Measurements from ENCODE around the gene C4orf33.
"Not testable (repeated sequence)": the region's sequence is repeated elsewhere in the genome, so short reads cannot be mapped to it uniquely, and the experiment has no call there.

Gene C4orf33, protein sequence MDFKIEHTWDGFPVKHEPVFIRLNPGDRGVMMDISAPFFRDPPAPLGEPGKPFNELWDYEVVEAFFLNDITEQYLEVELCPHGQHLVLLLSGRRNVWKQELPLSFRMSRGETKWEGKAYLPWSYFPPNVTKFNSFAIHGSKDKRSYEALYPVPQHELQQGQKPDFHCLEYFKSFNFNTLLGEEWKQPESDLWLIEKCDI

DNA sequence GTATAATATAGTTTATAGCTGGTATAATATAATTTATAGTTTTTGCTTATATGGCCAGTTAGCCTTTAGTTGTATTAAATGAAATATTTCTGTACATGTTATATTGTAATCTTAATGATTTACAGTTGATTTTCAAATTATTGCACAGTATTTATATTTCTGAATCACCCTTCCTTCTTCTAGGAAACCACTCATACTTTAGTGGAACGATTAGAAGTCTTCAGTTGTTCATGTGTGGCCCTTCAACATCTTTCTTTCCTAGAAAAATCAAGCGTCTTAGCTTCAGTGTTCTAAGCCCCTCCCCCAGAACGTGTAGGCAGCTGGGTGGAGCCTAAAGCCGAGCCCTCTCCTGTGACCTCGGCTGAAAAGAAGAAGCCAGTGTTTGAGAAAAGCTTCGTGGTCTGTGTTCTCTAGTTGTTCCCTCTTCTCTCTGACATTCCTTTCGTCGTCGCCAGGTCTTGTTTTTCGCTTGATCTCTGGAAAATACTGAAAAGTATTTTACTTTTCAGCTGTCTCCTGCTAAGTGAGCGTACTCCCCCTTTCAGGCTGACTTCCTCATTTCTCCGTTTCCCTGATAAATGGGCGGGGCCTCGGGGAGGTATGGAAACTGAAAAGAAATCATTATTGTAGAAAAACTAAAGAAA is at the start of gene C4orf33:
C4orf33 (plus strand) TSS at position 342 of the 644 bp plus-strand sequence. CDS start 6,459 bp downstream, outside the sequence.
- peak; percentile 61 for DNase-seq (ENCODE audit: low spot score)

DNA sequence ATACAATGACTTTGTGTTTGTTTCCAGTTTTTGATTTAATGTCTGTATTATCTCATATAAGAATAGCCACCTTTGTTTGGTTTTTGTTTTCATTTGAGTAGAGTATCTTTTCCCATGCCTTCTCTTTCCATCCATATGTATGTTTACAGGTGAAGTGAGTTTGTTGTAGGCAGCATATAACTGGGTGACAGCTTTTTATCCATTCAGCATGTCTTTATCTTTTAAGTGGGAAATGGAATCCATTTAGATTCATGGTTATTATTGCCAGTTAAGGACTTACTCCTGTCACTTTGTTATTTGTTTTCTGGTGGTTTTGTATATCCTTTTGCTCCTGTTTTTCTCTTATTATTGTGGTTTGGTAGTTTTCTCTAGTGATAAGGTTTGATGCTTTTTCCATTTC is 36.9 kb upstream of the C4orf33 start:
- DNase-seq (ENCODE audit: low spot score), result no peak

DNA sequence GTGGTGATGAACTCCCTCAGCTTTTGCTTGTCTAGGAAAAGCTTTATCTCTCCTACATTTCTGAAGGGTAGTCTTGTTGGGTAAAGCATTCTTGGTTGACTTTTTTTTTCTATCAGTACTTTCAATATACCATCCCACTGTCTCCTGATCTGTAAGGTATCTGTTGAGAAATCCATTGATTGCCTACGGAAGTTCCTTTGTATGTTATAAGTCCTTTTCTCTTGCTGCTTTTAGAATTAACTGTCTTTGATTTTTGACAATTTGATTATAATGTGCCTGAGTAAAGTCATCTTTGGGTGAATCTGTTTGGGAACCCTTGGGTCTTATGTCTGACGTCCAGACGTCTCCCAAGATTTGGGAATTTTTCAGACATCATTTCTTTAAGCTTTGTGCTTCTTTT is 33.4 kb upstream of the C4orf33 start:
- DNase-seq (ENCODE audit: low spot score), result no peak

DNA sequence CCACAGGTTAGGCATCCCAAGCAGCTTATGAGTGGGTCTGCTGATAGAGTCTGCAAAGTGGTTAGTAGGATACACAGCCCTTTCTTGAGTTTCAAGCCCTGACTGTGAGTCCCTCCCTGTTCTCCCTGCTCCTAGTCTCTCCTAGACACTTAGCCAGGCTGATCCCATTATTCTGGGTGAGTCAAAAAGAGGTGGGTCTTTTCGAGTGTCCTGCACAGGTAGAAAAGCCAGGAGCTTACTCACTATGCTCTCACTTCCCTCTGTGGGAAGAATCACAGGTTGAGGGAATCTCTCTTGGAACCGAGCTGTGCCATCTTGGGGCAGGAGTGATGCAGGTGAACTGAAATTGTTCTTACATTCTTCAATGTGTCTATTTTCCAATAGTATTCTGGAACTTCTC is 32.3 kb upstream of the C4orf33 start:
- no peak for DNase-seq (ENCODE audit: low spot score)

DNA sequence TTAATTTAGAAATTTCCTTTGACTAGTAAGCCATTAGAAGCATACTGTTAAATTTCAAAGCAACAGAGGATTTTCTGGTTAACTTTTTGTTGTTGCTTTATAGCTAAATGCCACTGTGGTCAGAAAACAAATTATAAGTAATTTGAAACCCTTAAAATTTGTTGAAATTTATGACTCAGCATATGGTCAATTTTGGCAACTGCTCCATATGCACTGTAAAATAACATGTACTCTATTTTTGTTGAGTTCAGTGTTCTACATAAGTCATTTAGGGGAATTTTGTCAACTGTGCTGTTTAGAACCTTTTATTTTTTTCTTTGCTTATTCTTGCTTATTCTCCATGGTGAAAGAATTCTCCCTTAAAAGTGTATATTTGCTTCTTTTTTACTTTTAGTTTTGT is 31.2 kb upstream of the C4orf33 start:
- no peak for DNase-seq (ENCODE audit: low spot score)

DNA sequence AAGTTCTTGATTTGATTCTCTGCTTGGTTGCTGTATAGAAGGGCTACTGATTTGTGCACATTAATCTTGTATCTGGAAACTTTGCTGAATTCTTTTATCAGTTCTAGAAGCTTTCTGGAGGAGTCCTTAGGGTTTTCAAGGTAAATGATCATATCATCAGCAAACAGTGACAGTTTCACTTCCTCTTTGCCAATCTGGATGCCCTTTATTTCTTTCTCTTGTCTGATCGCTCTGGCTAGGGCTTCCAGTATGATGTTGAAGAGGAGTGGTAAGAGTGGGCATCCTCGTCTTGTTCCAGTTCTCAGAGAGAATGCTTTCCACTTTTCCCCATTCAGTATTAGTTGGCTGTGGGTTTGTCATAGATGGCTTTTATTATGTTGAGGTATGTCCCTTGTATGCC is 26.4 kb upstream of the C4orf33 start:
- not testable (repeated sequence) for DNase-seq (ENCODE audit: low spot score)

DNA sequence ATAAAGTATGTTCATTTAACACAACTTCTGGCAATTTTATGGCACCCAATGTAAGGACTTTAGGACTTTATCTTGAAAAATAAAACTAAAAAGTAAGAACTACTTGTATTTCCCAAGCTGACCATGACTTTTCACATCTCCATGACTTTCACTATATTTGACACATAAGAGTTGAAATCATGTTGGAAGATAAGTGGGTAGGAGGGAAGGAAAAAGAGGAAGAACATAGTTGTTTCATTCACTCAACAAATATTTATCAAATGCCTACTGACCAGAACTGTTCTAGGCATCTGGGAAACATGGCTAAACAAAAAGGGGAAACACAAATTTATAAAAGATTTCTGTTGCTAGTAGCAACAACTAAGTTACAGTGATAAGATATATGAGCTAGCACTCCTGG is 18.6 kb upstream of the C4orf33 start:
- DNase-seq (ENCODE audit: low spot score), result no peak

DNA sequence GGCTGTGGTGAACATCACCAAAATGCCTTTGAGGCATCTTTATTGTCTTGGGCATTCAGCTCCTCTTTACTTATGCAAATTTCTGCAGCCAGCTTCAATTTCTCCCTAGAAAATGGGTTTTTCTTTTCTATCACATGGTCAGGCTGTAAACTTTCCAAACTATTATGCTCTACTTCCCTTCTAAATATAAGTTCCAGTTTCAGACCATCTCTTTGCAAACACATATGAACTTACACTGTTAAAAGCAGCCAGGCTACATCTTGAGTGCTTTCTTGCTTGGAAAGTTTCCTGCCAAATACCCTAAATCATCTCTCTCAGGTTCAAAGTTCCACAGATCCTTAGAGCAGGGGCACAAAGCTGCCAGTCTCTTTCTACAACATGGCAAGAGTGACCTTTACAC is 15.8 kb upstream of the C4orf33 start:
- no peak for DNase-seq (ENCODE audit: low spot score)

DNA sequence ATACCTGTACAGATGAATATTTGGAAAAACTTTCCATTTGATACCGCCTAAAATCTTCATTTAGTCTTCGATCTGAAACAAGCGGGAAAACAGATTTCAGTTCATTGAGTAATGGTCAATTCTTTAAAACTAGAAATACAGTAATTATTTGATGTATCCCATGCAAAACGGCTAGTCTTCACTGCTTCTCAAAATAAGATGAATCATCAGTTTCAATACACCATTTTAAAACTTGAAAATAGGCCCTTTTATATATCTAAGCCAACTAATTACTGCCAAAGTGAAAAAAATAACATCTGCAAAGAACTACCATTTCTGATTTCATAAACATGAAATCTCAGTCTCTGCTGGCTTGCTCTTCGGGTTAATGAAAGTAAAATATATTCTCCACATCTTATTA is 13.7 kb upstream of the C4orf33 start:
- DNase-seq (ENCODE audit: low spot score), result no peak

DNA sequence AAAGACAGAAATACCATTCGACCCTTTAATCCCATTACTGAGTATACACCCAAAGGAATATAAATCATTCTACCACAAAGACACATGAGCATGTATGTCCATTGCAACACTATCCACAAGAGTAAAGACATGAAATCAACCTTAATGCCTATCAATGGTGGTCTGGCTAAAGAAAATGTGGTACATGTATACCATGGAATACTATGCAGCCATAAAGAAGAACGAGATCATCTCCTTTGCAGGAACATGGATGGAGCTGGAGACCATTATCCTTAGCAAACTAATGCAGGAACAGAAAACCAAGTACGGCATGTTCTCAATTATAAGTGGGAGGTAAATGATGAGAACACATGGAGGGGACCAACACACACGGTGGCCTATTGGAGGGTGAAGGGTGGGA is 10.5 kb upstream of the C4orf33 start:
- no peak for DNase-seq (ENCODE audit: low spot score)

DNA sequence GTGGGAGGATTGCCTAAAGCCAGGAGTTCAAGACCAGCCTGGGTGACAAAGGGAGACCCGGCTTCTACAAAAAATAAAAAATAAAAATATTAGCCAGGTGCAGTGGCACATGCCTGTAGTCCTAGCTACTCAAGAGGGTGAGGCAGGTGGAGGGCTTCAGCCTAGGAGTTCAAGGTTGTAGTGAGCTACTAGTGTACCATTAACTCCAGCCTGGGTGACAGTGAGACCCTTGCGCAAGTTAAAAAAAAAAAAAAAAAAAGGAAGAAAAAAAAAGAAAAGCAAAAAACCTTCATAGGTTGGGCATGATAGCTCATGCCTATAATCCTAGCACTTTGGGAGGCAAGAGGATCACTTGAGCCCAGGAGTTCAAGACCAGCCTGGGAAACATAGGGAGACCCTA is 8.4 kb upstream of the C4orf33 start:
- DNase-seq (ENCODE audit: low spot score), result no peak

DNA sequence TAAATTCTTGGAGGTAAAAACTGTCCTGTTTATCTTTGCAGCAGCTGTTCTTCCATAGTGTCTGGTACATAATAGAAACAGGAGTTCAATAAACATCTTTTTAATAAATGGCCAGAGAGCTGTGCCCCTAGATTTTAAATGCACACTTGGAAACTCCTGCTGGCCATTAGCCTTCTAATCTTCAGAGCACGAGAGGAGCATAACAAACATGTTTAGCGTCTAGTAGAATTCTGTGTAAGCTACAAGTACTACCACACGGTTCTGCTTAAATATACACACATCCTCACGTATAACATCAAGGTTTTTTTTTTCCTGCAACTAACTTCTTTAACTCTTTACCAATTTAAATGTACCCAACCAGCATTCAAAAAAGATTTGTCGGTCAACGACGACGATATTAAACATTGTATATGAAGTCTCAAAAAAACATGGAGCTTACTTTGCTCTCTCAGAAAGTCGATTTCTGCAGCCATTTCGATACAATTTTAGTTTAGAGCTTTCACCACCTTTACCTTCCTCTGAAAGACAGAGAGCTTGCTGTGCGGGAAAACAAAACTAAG is 3.2 kb upstream of the C4orf33 start:
- no peak for DNase-seq (ENCODE audit: low spot score)

DNA sequence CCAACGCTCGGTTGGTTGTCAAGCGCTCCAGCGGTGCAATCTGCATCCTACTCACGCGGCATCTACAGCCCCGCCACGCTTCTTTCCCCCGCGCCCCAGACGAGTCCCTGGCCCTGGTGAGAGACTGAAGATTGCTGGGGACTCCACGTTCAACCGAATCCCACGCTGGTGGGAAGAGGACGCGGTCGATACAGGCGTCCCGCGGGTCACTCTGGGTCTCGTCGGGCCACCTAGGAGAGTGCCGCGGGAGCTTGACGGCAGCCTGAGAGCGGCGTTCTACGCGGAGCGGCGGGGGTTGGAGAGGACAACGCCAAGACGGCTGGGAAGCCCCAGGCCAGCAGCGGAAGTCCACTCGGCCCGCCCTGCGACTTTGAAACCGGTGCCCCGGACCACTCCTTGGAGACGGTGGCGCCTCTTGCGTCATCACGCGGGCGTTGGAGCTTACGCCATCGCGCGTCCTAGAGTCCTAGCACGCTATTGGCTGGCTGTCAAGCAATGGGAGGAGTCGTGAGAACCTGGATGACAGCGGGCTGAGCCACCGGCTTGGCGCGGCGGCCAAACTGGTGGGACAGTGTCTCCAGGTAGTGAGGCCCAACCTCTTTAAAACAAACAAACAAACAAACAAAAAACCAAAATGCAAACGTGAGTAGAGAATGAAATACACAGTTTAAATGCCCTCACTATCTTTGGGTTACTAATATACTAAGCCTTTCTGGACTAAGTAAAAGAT is 2.6 kb upstream of the C4orf33 start, which contains the start of gene SCLT1:
SCLT1 (minus strand) TSS at position 349 of the 730 bp plus-strand sequence. CDS start 436 bp downstream, outside the sequence.
- peak; percentile 97 for DNase-seq (ENCODE audit: low spot score)

DNA sequence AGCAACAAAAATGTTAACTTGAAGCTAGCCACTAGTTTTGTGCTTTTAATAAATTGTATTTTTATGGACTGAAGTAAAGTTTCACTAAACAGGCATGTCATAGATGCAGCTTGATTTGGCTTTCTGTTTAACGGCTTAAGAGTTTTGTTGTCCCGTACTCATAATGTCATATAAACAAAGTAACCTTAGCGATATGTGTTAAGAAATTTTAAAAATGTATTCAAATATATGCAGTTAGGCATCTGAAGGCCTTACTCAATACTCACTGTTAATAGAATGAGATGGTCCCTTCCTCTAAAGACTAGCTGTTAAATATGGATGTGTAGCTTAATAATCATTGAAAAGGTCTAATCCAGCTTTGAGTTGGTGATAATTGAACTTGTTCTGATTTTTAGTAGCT is 1.6 kb upstream of the C4orf33 start:
- no peak for DNase-seq (ENCODE audit: low spot score)

DNA sequence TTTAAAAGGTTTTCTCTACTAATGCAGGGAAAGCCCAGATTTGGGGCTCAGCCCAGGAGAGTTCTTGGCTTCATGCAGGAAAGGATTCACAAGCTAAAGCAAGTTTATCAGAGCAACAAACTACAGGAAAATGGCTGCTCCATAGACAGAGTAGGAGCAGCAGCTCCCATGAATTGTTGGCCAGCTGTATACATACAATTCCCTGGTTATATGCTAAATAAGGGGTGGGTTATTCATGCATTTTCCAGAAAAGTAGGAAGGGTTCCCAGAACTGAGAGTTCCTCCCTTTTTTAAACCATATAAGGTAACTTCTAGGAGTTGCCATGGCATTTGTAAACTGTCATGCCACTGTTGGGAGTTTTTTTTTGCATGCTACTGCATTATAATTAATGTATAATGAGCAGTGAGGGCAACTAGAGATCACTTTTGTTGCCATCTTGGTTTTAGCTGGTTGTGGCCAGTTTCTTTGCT is 2.6 kb downstream of the C4orf33 start:
- no peak for DNase-seq (ENCODE audit: low spot score)

DNA sequence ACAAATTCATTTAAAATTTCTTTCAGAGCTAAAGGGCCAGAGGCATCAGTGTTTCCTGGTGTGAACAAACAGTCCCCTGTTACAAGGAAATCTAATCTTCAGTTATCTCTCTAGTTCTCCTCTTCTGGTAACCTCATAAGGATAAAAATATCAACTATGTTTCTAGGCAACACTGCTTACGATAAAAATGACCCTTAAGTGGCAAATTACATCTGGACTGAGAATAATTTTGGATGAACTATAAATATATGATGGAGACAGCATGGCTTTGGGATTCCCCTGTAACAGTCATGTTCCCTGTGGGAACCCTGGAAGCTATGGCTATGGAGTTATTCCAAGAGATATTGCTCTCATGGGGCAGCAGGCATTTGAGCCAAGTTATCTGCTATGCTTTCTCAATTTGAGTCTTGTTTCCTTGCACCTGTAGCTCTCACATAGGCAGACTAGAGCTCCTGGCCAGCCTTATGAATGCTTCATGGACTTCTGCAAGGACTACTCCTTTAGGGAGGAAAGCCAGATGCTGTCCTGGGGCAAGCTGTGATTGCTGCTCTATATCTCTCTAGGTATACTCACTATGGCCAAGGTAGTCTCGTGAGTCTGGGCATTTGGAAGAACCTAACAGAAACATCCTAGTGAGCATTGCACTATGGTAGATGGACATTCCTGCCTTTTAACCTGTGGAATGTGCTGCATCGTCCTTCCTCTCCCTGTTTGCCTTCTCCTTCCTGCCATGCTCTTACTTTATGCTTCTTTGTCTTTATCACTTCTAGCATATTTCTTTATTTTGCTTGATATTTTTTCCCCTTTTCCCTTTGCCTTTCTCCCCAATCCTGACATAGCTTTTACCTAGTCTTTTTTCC is 14.2 kb downstream of the C4orf33 start:
- DNase-seq (ENCODE audit: low spot score), result no peak

DNA sequence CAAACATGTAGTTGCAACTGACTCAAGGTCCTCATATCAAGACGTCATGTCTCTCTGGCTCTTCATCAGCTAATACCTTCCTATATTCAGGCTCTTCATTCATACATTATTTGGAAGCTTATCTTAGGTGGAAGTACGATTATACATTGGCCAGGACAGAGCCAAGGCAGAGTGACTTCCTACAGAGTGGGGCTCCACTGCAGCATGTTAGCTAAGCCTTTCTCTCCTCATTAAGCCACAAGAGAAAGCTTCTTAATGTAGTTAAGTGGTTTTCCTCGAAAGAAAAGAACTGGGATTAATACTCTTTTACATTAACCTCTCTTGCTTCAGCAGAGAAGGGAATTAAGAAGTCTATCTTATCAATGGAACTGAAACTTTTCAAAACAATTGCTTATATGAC is 15.0 kb downstream of the C4orf33 start:
- DNase-seq (ENCODE audit: low spot score), result no peak

DNA sequence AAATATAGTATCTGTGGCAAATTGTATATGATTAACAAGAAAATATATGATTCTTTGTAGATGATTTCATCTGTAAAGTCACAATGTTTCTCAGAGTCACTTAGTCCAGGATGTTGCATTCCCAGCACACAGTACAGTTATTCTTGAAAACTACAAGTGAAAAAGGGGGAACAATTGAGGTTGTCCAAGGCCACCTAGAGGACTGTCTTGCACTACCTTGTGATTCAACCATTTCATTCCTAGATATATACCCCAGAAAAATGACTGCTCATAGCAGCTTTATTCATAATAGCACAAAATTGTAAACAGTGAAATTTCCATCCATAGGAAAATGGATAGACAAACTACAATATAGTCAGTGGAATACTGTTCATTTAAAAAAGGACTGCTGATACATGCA is 16.0 kb downstream of the C4orf33 start:
- no peak for DNase-seq (ENCODE audit: low spot score)

DNA sequence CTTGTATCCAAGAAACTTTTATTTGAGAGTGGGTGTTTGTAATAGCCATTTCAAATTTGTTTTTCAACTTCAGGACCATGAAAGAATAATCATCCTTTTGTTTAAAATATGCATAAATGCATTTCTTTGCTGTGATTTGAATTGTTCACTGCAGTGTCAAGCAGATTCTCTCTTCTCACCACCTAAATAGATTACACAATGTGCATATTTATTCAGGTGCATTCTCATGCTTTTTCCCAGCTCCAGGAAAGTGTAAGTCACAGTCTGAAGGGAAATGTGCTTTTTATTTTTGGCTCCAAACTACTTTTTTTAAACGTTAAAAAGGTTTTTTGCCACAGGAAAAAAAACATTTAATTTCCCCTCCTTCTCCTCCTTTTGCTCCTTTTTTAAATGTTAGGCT is 17.5 kb downstream of the C4orf33 start:
- DNase-seq (ENCODE audit: low spot score), result no peak

DNA sequence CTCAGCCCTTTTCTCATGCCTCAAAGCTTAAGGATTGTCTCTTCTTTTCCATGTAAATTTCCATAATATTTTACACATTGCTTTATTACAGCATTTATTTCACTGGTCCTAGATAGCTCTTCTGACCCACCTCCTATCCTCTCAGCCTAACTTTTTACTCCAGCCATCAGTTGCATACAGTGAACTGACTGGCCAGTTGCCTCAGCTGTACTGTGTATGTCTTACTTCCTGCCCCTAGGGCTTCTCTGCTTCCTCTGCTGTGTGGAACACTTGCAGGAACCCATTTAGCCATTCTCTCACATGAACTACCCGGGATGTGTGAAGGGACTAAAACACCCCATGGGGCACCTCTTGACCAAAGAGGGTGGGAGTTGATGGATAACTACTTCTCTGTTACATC is 18.0 kb downstream of the C4orf33 start:
- DNase-seq (ENCODE audit: low spot score), result no peak

DNA sequence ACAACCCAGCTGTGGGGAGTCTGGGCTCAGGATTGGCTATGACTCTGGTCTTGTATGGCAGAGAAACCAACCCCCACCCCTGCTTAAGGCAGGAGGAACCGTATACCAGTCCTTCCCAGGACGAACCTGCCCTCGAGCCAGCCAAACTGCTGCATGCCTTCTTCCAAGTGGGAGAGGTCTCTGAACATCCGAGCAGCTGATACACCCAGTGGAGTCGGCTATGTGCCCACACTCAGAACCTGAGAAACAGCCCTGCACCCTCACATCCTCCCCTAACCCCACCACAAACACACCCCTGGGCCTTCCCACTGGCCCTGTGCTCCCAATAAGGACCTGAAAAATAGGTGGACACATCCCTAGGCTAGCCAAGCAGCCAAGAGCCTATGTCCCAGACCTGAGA is 21.8 kb downstream of the C4orf33 start:
- no peak for DNase-seq (ENCODE audit: low spot score)

DNA sequence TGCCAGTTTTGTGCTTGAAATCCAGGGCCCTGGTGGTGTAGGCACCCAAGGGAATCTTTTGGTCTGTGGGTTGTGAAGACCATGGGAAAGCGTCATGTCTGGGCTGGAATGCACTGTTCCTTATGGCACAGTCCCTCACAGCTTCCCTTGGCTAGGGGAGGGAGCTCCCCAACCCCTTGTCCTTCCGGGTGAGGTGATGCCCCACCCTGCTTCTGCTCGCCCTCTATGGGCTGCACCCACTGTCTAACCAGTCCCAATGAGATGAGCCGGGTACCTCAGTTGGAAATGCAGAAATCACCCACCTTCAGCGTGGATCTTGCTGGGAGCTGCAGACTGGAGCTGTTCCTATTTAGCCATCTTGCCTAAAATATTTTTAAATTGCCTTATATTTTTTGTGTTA is 30.7 kb downstream of the C4orf33 start:
- DNase-seq (ENCODE audit: low spot score), result not testable (repeated sequence)

Data from ecto neural progenitor cell (in vitro differentiated cells).